Amygdala (tissue), 56 donors: ENCODE results near the gene GRB7.
"Not testable (repeated sequence)": the region's sequence is repeated elsewhere in the genome, so short reads cannot be mapped to it uniquely, and the experiment has no call there.

Experiments
- DNase-seq, 56 donors: peaks; one replicate each; lab custom pipeline; 2025; lab: John Stamatoyannopoulos, UW

GRB7 gene

GRCh38 chr17:39737760-39738567 lies at the start of gene GRB7:
GRB7 (plus strand) TSS chr17:39737938; CDS start chr17:39742302, 4,364 bp downstream.
- no peak for DNase-seq

GRCh38 chr17:39688475-39688835 lies 49.3 kb upstream of the GRB7 start:
- DNase-seq = no peak

- DNase-seq = no peak
These were observed 48.8 kb upstream of the GRB7 start for GRCh38 chr17:39688945-39689344.

- no peak for DNase-seq
These were observed 43.1 kb upstream of the GRB7 start for GRCh38 chr17:39694593-39694992.

GRCh38 chr17:39695089-39695474 lies 42.7 kb upstream of the GRB7 start:
- DNase-seq = no peak

- no peak for DNase-seq
These were observed 41.0 kb upstream of the GRB7 start for GRCh38 chr17:39696731-39697130.

GRCh38 chr17:39697961-39698360 lies 39.8 kb upstream of the GRB7 start:
- no peak for DNase-seq

GRCh38 chr17:39699157-39699817 lies 38.5 kb upstream of the GRB7 start:
- DNase-seq = not testable (repeated sequence)

GRCh38 chr17:39699818-39700147 lies 38.0 kb upstream of the GRB7 start, which contains the start of gene ERBB2:
ERBB2 (plus strand) TSS chr17:39700064; CDS start chr17:39700239, 175 bp downstream.
- peak in 13 of 56 donors; percentile 6 to 46 (median 20) for DNase-seq

- no peak for DNase-seq
These were observed 37.4 kb upstream of the GRB7 start for GRCh38 chr17:39700148-39700987.

- no peak for DNase-seq
These were observed 36.5 kb upstream of the GRB7 start for GRCh38 chr17:39701012-39701783.

GRCh38 chr17:39701784-39702422 lies 35.8 kb upstream of the GRB7 start:
- no peak for DNase-seq

GRCh38 chr17:39702901-39703893 lies 34.5 kb upstream of the GRB7 start:
- DNase-seq = no peak

GRCh38 chr17:39703913-39704312 lies 33.8 kb upstream of the GRB7 start:
- DNase-seq = no peak

- DNase-seq = no peak
These were observed 32.8 kb upstream of the GRB7 start for GRCh38 chr17:39704821-39705551.

- DNase-seq = peak in 6 of 56 donors; percentile 13 to 39 (median 20)
These were observed 31.9 kb upstream of the GRB7 start for GRCh38 chr17:39705786-39706348.

GRCh38 chr17:39706383-39706782 lies 31.4 kb upstream of the GRB7 start:
- no peak for DNase-seq

- no peak for DNase-seq
These were observed 30.8 kb upstream of the GRB7 start for GRCh38 chr17:39706921-39707337.
